Endothelial cell of umbilical vein (primary cell): Measurements from ENCODE around the gene MAGED4. TPM values are rescaled to one million over a fixed set of nuclear protein-coding genes. Genes with fewer than 3 reads are reported as not detected.

Experiments used
- BruUV-seq: library from RNA; stranded (reverse); fragments of 400-500 nt; replicated peaks from 2 replicates; lab custom pipeline; 2021; lab: Mats Ljungman, UMichigan
- CTCF ChIA-PET: fragments of 300-600, 350-600 bp; sonication (Branson Sonifier 250); formaldehyde crosslinking; loops from one replicate; lab custom pipeline; 2021; ENCODE audit warnings: antibody characterized with exemption, inconsistent platforms; lab: Charles Lee
- POLR2A ChIA-PET: fragments of 300-600, 350-600 bp; sonication (Branson Sonifier 250); formaldehyde crosslinking; loops from one replicate; lab custom pipeline; 2021; ENCODE audit warnings: antibody characterized with exemption, inconsistent platforms; lab: Charles Lee
- DNase-seq: peaks from one replicate; pipeline ENCODE4 v3.0.0-alpha.2; 2011; ENCODE audit warnings: low read depth, low spot score
- FAIRE-seq: peaks from 2 replicates; lab custom pipeline; 2011; peaks lifted over from hg19 to GRCh38; lab: Jason Lieb, UNC
- H2AFZ ChIP-seq: 2 replicates; pipeline ENCODE4 v1.6.0; 2012; ENCODE audit warnings: low read depth, low read length, control low read depth, inconsistent platforms
- H3K27ac ChIP-seq: 2 replicates; pipeline ENCODE4 v1.5.1; 2011; ENCODE audit warnings: low read depth, mild to moderate bottlenecking, control low read depth, low read length, moderate library complexity; ENCODE audit not compliant: insufficient read depth
- H3K27me3 ChIP-seq, 2 experiments: 2 replicates each; pipeline versions ENCODE4 v1.6.0 to v1.6.1; 2011; ENCODE audit warnings: low read length in 2 of 2, mixed read lengths in 1 of 2; ENCODE audit not compliant: control insufficient read depth in 2 of 2, insufficient read depth in 2 of 2
- H3K36me3 ChIP-seq, 2 experiments: 2 replicates in 1 of 2; 3 replicates in 1 of 2; pipeline ENCODE4 v1.5.1; 2011; ENCODE audit warnings: low read length in 2 of 2, mild to moderate bottlenecking in 1 of 2, moderate library complexity in 1 of 2; ENCODE audit not compliant: control insufficient read depth in 2 of 2, insufficient read depth in 2 of 2; ENCODE audit errors: extremely low read depth in 1 of 2
- H3K4me1 ChIP-seq: 3 replicates; pipeline ENCODE4 v1.5.1; 2011; ENCODE audit warnings: mild to moderate bottlenecking, low read length; ENCODE audit not compliant: control insufficient read depth, insufficient read depth; ENCODE audit errors: extremely low read depth
- H3K4me2 ChIP-seq: 2 replicates; pipeline ENCODE4 v1.6.1; 2011; ENCODE audit warnings: low read length, control low read depth, mixed read lengths; ENCODE audit not compliant: insufficient read depth
- H3K4me3 ChIP-seq, 3 experiments: fragments of 200-600 bp in 1 of 3; sonication (generic), shearing (Covaris generic) in 1 of 3; replicated peaks in 1 of 3; 2 replicates each; pipeline ENCODE4 v1.5.1; 2011 to 2016; ENCODE audit warnings: control low read depth in 3 of 3, low read length in 3 of 3, mild to moderate bottlenecking in 2 of 3, inconsistent platforms in 1 of 3, low read depth in 1 of 3, moderate library complexity in 1 of 3; ENCODE audit not compliant: insufficient read depth in 1 of 3
- H3K79me2 ChIP-seq: 2 replicates; pipeline ENCODE4 v1.6.0; 2012; ENCODE audit warnings: low read length, inconsistent platforms; ENCODE audit not compliant: control insufficient read depth, insufficient read depth
- H3K9ac ChIP-seq: replicated peaks from 2 replicates; pipeline ENCODE3; 2011; ENCODE audit warnings: low read length, control low read depth; ENCODE audit not compliant: insufficient read depth; ENCODE audit errors: extremely low read depth
- H3K9me1 ChIP-seq: replicated peaks from 3 replicates; pipeline ENCODE4 v1.6.0; 2011; ENCODE audit warnings: mild to moderate bottlenecking, low read length; ENCODE audit not compliant: control insufficient read depth, insufficient read depth; ENCODE audit errors: extremely low read depth
- H3K9me3 ChIP-seq: replicated peaks from 2 replicates; pipeline ENCODE4 v1.5.1; 2012; ENCODE audit warnings: low read length, inconsistent platforms; ENCODE audit not compliant: control insufficient read depth, insufficient read depth
- H4K20me1 ChIP-seq: replicated peaks from 2 replicates; pipeline ENCODE3; 2011; ENCODE audit warnings: mild to moderate bottlenecking, low read length; ENCODE audit not compliant: control insufficient read depth, insufficient read depth; ENCODE audit errors: extremely low read depth
- EZH2 ChIP-seq: IDR thresholded peaks from 2 replicates; pipeline ENCODE4 v1.6.1; 2012; ENCODE audit warnings: borderline replicate concordance, low read depth, mild to moderate bottlenecking, moderate library complexity, low read length, inconsistent platforms; ENCODE audit not compliant: severe bottlenecking
- FOS ChIP-seq: IDR thresholded peaks from 2 replicates; pipeline ENCODE4 v1.6.1; 2011; ENCODE audit warnings: mild to moderate bottlenecking, low read length, moderate library complexity, borderline replicate concordance; ENCODE audit not compliant: insufficient read depth
- GATA2 ChIP-seq: IDR thresholded peaks from 2 replicates; pipeline ENCODE4 v1.7.0; 2011; ENCODE audit warnings: low read depth, mild to moderate bottlenecking, moderate library complexity, mixed read lengths, low read length; ENCODE audit not compliant: insufficient read length, insufficient read depth
- JUN ChIP-seq: IDR thresholded peaks from 2 replicates; pipeline ENCODE4 v1.6.1; 2011; ENCODE audit warnings: borderline replicate concordance, low read depth; ENCODE audit not compliant: insufficient read length, insufficient read depth
- MYC ChIP-seq: IDR thresholded peaks from one replicate; pipeline ENCODE4 v1.6.1; 2011; ENCODE audit warnings: mild to moderate bottlenecking, low read depth, low read length
- POLR2A ChIP-seq: IDR thresholded peaks from 2 replicates; pipeline ENCODE4 v1.6.1; 2012; ENCODE audit warnings: low read depth, mild to moderate bottlenecking, control low read depth, low read length
- POLR2AphosphoS5 ChIP-seq: IDR thresholded peaks from 2 replicates; pipeline ENCODE4 v1.6.1; 2012; ENCODE audit warnings: low read depth, mild to moderate bottlenecking, control low read depth, low read length, moderate library complexity; ENCODE audit not compliant: insufficient read depth
- dilution Hi-C: fragments of 300-500 bp; cut with MboI; formaldehyde crosslinking; loops from one replicate; pipeline ENCODE4 v1.15.0; 2019; ENCODE audit warnings: low sequenced_read_pairs; ENCODE audit not compliant: extremely low pct_ligation_motif_present
- intact Hi-C: fragments of 100-400 bp; cut with micrococcal nuclease; formaldehyde crosslinking; loops from one replicate; pipeline ENCODE4 v1.10.0; 2022
- polyA plus RNA-seq, 4 experiments: library from polyadenylated mRNA; depleted of rRNA in 3 of 4; stranded (reverse) in 3 of 4; unstranded in 1 of 4; fragments of >200 nt; gene quantifications; 2 replicates each; pipeline versions ENCODE4 v1.2.1 to v1.2.3, GENCODE V29; 2011 to 2012; ENCODE audit warnings: missing spikeins in 1 of 4
- total RNA-seq: library from RNA; stranded (reverse); gene quantifications from 2 replicates; pipeline ENCODE4 v1.2.3, GENCODE V29; 2021
- TF ChIP-seq, protein P1 (sequence below), 2 donors: IDR thresholded peaks; 1 replicate in 1 of 2; 2 replicates in 1 of 2; pipeline ENCODE4 v1.5.1; 2011; ENCODE audit warnings: low read length in 2 of 2, mild to moderate bottlenecking in 2 of 2, moderate library complexity in 2 of 2, control low read depth in 1 of 2, inconsistent platforms in 1 of 2, low read depth in 1 of 2; ENCODE audit not compliant: insufficient read depth in 1 of 2; ENCODE audit errors: extremely low read depth in 1 of 2
- TF ChIP-seq, protein P2 (sequence below): IDR thresholded peaks from 2 replicates; pipeline ENCODE4 v1.6.1; 2011; ENCODE audit not compliant: insufficient read depth, insufficient read length

The MAGED4 gene
- total and polyA plus RNA-seq, 2 donors (not counting 3 experiments of a cell fraction or from before 2014, with no cell fraction given), result 7.7 to 25.3 TPM

DNA sequence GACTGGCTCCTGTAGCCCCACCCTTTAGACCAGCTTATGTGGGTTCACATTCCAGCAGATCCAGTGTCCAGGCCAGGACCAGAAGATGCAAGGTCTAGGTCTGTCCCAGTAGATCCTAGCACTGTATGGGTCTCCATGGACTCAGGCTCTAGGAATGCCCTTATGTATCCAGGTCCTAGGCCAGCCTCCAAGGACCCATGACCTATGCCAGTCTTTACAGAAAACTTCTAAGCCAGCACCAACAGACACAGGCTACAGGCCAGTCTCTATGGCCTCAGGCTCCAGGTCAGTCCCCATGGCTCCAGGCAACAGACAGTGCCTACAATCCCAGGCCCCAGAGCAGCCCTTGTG is 45.2 kb upstream of the MAGED4 start:
- no peaks in the 10 kb centered on the region for H3K9me3 ChIP-seq
- no peaks in the 10 kb centered on the region for H4K20me1 ChIP-seq
- TF ChIP-seq POLR2A (no peak), GATA2 (no peak), EZH2 (no peak), FOS (no peak), POLR2AphosphoS5 (no peak), MYC (no peak)
- TF ChIP-seq, protein P1, sequence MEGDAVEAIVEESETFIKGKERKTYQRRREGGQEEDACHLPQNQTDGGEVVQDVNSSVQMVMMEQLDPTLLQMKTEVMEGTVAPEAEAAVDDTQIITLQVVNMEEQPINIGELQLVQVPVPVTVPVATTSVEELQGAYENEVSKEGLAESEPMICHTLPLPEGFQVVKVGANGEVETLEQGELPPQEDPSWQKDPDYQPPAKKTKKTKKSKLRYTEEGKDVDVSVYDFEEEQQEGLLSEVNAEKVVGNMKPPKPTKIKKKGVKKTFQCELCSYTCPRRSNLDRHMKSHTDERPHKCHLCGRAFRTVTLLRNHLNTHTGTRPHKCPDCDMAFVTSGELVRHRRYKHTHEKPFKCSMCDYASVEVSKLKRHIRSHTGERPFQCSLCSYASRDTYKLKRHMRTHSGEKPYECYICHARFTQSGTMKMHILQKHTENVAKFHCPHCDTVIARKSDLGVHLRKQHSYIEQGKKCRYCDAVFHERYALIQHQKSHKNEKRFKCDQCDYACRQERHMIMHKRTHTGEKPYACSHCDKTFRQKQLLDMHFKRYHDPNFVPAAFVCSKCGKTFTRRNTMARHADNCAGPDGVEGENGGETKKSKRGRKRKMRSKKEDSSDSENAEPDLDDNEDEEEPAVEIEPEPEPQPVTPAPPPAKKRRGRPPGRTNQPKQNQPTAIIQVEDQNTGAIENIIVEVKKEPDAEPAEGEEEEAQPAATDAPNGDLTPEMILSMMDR (IDR thresholded peaks at IDR 0.05; ENCODE audit: extremely low read depth in 1 of 2, insufficient read depth in 1 of 2, low read depth in 1 of 2, low read length in 2 of 2), result no peak
- H3K4me2 ChIP-seq, result no peak overlapping the region
- no peaks in the 10 kb centered on the region for H3K36me3 ChIP-seq
- H3K79me2 ChIP-seq, result no peaks in the 10 kb centered on the region
- dilution Hi-C loops, result no loop called here
- intact Hi-C loops, result no loop called here
- no peak overlapping the region for H2AFZ ChIP-seq
- no peaks in the 10 kb centered on the region for H3K9me1 ChIP-seq
- ChIA-PET CTCF (no interaction called here), POLR2A (no interaction called here)
- no peak overlapping the region for H3K9ac ChIP-seq
- FAIRE-seq (no peak), DNase-seq (no peak)
- no peak overlapping the region for H3K27ac ChIP-seq
- BruUV-seq, result no TSS peak
- H3K4me3 ChIP-seq, result no peak overlapping the region
- no peaks in the 10 kb centered on the region for H3K27me3 ChIP-seq
- no peaks in the 10 kb centered on the region for H3K4me1 ChIP-seq

DNA sequence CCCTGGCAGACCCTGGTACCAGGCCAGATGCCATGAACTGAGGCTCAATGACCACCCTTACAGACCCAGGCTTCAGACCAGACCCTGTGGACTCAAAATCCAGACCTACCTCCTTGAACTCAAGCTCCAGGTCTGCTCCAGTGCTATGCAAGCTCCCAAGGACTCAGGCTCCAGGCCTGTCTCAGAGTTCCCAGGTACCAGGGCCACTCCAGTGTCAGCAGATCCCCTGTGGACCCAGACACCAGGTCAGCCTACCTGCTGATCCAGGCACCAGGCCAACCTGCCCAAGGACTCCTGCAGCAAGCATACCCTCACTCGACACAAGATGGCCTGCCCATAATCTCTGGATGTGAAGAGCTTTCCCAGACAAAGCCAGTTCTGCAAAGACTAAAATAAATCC is 44.7 kb upstream of the MAGED4 start:
- ChIA-PET POLR2A (no interaction called here), CTCF (no interaction called here)
- Histone ChIP-seq H3K4me2 (no peak overlapping the region), H4K20me1 (no peaks in the 10 kb centered on the region), H2AFZ (no peak overlapping the region), H3K27ac (no peak overlapping the region), H3K4me3 (no peak overlapping the region), H3K27me3 (no peaks in the 10 kb centered on the region), H3K9me1 (no peaks in the 10 kb centered on the region), H3K4me1 (no peaks in the 10 kb centered on the region), H3K79me2 (no peaks in the 10 kb centered on the region), H3K36me3 (no peaks in the 10 kb centered on the region), H3K9ac (no peak overlapping the region), H3K9me3 (no peaks in the 10 kb centered on the region)
- DNase-seq (no peak), FAIRE-seq (no peak)
- no peak for TF ChIP-seq EZH2
- no peak for TF ChIP-seq POLR2AphosphoS5
- no peak for TF ChIP-seq POLR2A
- TF ChIP-seq MYC, result no peak
- no peak for TF ChIP-seq FOS
- TF ChIP-seq JUN, result no peak
- TF ChIP-seq GATA2, result no peak
- TF ChIP-seq, protein P2, sequence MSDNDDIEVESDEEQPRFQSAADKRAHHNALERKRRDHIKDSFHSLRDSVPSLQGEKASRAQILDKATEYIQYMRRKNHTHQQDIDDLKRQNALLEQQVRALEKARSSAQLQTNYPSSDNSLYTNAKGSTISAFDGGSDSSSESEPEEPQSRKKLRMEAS, result no peak
- TF ChIP-seq, protein P1 (IDR thresholded peaks at IDR 0.05; ENCODE audit: extremely low read depth in 1 of 2, insufficient read depth in 1 of 2, low read depth in 1 of 2, low read length in 2 of 2), result no peak
- no TSS peak for BruUV-seq
- dilution Hi-C loops, result no loop called here
- intact Hi-C loops, result no loop called here
